Vagina (tissue), 2 donors: ENCODE measurements around the gene MSI2. TPM values are rescaled to one million over a fixed set of nuclear protein-coding genes. Genes with fewer than 3 reads are reported as not detected.

Experiments
- DNase-seq, 2 donors: peaks; one replicate each; pipeline ENCODE4 v3.0.0-alpha.2; 2017; ENCODE audit errors: extremely low spot score in 2 of 2
- H3K27ac ChIP-seq: fragments of 200-600 bp; sonication (generic); one replicate; pipeline ENCODE4 v1.5.1; 2019
- H3K27me3 ChIP-seq: fragments of 200-600 bp; sonication (generic); one replicate; pipeline ENCODE4 v1.5.1; 2019
- H3K36me3 ChIP-seq, 2 donors: fragments of 200-600 bp; sonication (generic); one replicate each; pipeline ENCODE4 v1.5.1; 2017 to 2019
- H3K4me1 ChIP-seq: fragments of 200-600 bp; sonication (generic); one replicate; pipeline ENCODE4 v1.5.1; 2019
- H3K4me3 ChIP-seq, 2 donors: fragments of 200-600 bp; sonication (generic); 1 replicate in 1 of 2; 2 replicates in 1 of 2; pipeline ENCODE4 v1.5.1; 2016 to 2019
- H3K9me3 ChIP-seq: fragments of 200-600 bp; sonication (generic); one replicate; pipeline ENCODE4 v1.5.1; 2019
- CTCF ChIP-seq, 3 experiments: fragments of 450-650 bp in 2 of 3; fragments of 200-600 bp in 1 of 3; sonication (generic) in 1 of 3; IDR thresholded peaks; one replicate each; pipeline ENCODE4 v1.5.1; 2017 to 2019; ENCODE audit warnings: antibody characterized with exemption in 3 of 3, mild to moderate bottlenecking in 2 of 3, moderate library complexity in 2 of 3
- POLR2A ChIP-seq, 2 donors: fragments of 450-650 bp; IDR thresholded peaks; one replicate each; pipeline ENCODE4 v1.6.1; 2017; ENCODE audit warnings: antibody characterized with exemption in 2 of 2, mild to moderate bottlenecking in 2 of 2, moderate library complexity in 2 of 2
- POLR2AphosphoS5 ChIP-seq, 2 donors: sonication (generic); formaldehyde crosslinking; IDR thresholded peaks; one replicate each; pipeline ENCODE4 v1.9.0; 2017; ENCODE audit warnings: antibody characterized with exemption in 2 of 2, mild to moderate bottlenecking in 2 of 2, low read depth in 1 of 2; ENCODE audit not compliant: insufficient read depth in 1 of 2
- intact Hi-C: fragments of 100-400 bp; cut with DNase I; formaldehyde crosslinking; loops from one replicate; pipeline ENCODE4 v1.15.1; 2023
- total RNA-seq: library from RNA; depleted of rRNA; stranded (reverse); fragments of >200 nt; gene quantifications from one replicate; pipeline ENCODE4 v1.2.3, GENCODE V29; 2016

MSI2 gene
- total RNA-seq, 1 donor from 2014 or later, result 27.3 TPM

- no peaks in the 10 kb centered on the region for H3K9me3 ChIP-seq
- intact Hi-C loops, result no loop called here
- no peaks in the 10 kb centered on the region for H3K36me3 ChIP-seq
- no peak overlapping the region for H3K27ac ChIP-seq
- H3K4me1 ChIP-seq, result no peaks in the 10 kb centered on the region
- H3K27me3 ChIP-seq, result no peaks in the 10 kb centered on the region
- TF ChIP-seq CTCF (IDR thresholded peaks at IDR 0.05), result no peak
- no peak for TF ChIP-seq POLR2AphosphoS5 (IDR thresholded peaks at IDR 0.05; ENCODE audit: insufficient read depth in 1 of 2, low read depth in 1 of 2)
- DNase-seq, result no peak
- H3K4me3 ChIP-seq, result no peak overlapping the region
Measured at GRCh38 chr17:57544401-57544800, 288.1 kb downstream of the MSI2 start.

- Histone ChIP-seq H3K4me1 (no peaks in the 10 kb centered on the region), H3K27ac (no peak overlapping the region), H3K4me3 (no peak overlapping the region), H3K27me3 (no peaks in the 10 kb centered on the region), H3K9me3 (no peaks in the 10 kb centered on the region), H3K36me3 (no peaks in the 10 kb centered on the region)
- no peak for DNase-seq
- TF ChIP-seq CTCF (IDR thresholded peaks at IDR 0.05) (no peak), POLR2AphosphoS5 (IDR thresholded peaks at IDR 0.05; ENCODE audit: insufficient read depth in 1 of 2, low read depth in 1 of 2) (no peak), POLR2A (IDR thresholded peaks at IDR 0.05) (no peak)
- intact Hi-C loops, result no loop called here
Measured at GRCh38 chr17:57544834-57545463, 288.6 kb downstream of the MSI2 start.

- Histone ChIP-seq H3K27ac (no peak overlapping the region), H3K9me3 (no peaks in the 10 kb centered on the region), H3K36me3 (no peaks in the 10 kb centered on the region), H3K27me3 (no peaks in the 10 kb centered on the region), H3K4me3 (no peak overlapping the region), H3K4me1 (no peaks in the 10 kb centered on the region)
- intact Hi-C loops, result no loop called here
- TF ChIP-seq POLR2A (IDR thresholded peaks at IDR 0.05) (no peak), CTCF (IDR thresholded peaks at IDR 0.05) (no peak), POLR2AphosphoS5 (IDR thresholded peaks at IDR 0.05; ENCODE audit: insufficient read depth in 1 of 2, low read depth in 1 of 2) (no peak)
- no peak for DNase-seq
Measured at GRCh38 chr17:57545731-57546342, 289.5 kb downstream of the MSI2 start.

- TF ChIP-seq POLR2A (IDR thresholded peaks at IDR 0.05), result no peak
- TF ChIP-seq CTCF (IDR thresholded peaks at IDR 0.05), result no peak
- TF ChIP-seq POLR2AphosphoS5 (IDR thresholded peaks at IDR 0.05; ENCODE audit: insufficient read depth in 1 of 2, low read depth in 1 of 2), result no peak
- H3K27ac ChIP-seq, result no peak overlapping the region
- peaks cover 3% of the 10 kb centered on the region for H3K4me1 ChIP-seq
- DNase-seq, result no peak
- H3K27me3 ChIP-seq, result no peaks in the 10 kb centered on the region
- no peak overlapping the region for H3K4me3 ChIP-seq
- intact Hi-C loops, result no loop called here
- no peaks in the 10 kb centered on the region for H3K9me3 ChIP-seq
- H3K36me3 ChIP-seq, result no peaks in the 10 kb centered on the region
Measured at GRCh38 chr17:57548421-57549410, 292.4 kb downstream of the MSI2 start.
